Stimulated activated CD4-positive, alpha-beta T cell treated with anti-CD3 and anti-CD28 coated beads, TNF-alpha, amount 100 ng/mL, for 24 hours (primary cell): ENCODE measurements around the gene IMPG2.

Experiments used
- DNase-seq, 3 experiments: peaks; one replicate each; pipeline ENCODE4 v3.0.0-alpha.2; 2020; ENCODE audit warnings: low read depth in 3 of 3

Gene IMPG2

GRCh38 chr3:101183151-101183550 is 137.2 kb downstream of the IMPG2 start:
- DNase-seq: no peak

- no peak for DNase-seq
These were observed 137.6 kb downstream of the IMPG2 start for GRCh38 chr3:101182734-101183133.

- DNase-seq: no peak
These were observed 138.6 kb downstream of the IMPG2 start for GRCh38 chr3:101181801-101182200.

GRCh38 chr3:101179637-101180036 is 140.7 kb downstream of the IMPG2 start:
- no peak for DNase-seq

GRCh38 chr3:101177577-101177976 is 142.8 kb downstream of the IMPG2 start:
- no peak for DNase-seq
